ENCODE results near the gene MRPL48.
"Not testable (repeated sequence)": the region's sequence is repeated elsewhere in the genome, so short reads cannot be mapped to it uniquely, and the experiment has no call there.

Gene MRPL48

GRCh38 chr11:73852049-73852448, 64.4 kb downstream of the MRPL48 start:
- DNase-seq = no peak

- DNase-seq = no peak
Measured at GRCh38 chr11:73854680-73855079, 67.0 kb downstream of the MRPL48 start.

GRCh38 chr11:73856031-73856567, 68.4 kb downstream of the MRPL48 start:
- DNase-seq = no peak

GRCh38 chr11:73859671-73860070, 72.0 kb downstream of the MRPL48 start:
- DNase-seq = no peak

GRCh38 chr11:73860202-73860601, 72.5 kb downstream of the MRPL48 start:
- DNase-seq = no peak

GRCh38 chr11:73862986-73863385, 75.3 kb downstream of the MRPL48 start:
- no peak for DNase-seq

GRCh38 chr11:73866095-73866579, 78.5 kb downstream of the MRPL48 start:
- no peak for DNase-seq

DNA sequence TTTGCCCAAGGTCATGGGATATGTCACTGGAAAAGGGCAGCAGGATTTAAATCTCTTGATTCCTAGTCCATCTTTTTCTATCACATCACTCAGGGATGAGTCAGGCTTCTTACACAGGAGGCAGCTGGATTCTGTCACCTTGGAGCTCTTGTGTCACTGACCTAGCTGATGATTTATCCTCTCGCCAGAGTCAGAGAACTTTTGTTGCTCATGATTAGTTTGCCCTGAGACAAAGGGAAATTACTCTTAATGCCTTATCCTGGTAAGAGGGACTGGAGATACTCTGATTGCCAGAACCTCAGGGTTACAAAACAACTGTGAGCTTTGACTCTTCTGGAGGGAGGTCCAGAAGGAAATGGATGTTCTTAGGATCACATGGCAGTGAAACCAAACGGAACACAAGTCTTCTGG, 78.9 kb downstream of the MRPL48 start:
- no peak for DNase-seq

GRCh38 chr11:73869332-73869949, 81.8 kb downstream of the MRPL48 start:
- no peak for DNase-seq

DNA sequence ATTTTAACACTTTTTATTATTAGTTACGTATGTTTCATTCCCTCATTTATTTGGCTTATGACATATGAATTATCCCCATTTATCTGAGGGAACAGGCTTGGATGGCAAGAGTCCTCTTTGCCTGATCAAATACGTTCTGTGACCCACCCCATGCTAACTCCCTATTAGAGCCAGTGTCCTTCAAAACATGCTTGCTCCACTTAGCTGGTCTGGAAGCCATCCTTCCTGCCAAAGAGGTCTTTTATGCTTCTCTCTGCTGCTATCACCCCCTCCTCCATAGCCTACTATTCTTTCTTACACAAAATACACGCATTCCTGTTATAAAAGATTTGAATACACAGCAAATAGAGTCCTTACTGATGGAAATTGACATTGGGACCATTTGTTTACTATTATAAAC, 82.6 kb downstream of the MRPL48 start:
- DNase-seq = no peak

GRCh38 chr11:73872749-73873357, 85.2 kb downstream of the MRPL48 start:
- no peak for DNase-seq

- DNase-seq = no peak
Measured at GRCh38 chr11:73875380-73875779, 87.7 kb downstream of the MRPL48 start.

DNA sequence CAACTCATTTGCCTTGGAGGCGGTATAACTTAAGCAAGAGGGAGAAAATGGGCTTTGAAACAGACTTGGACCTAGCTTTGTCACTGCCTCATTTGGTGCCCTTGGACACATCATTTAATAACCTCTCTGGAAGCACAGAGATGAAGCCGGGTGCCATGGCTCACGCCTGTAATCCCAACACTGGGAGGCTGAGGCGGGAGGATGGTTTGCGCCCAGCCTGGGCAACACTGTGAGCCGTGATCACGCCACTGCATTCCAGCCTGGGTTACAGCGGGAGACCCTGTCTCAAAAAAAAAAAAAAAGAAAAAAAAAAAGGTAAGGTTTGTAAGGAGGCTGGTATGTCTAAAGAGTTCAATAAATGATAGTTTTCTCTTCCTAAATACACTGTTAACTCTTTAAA, 88.2 kb downstream of the MRPL48 start:
- DNase-seq = no peak

DNA sequence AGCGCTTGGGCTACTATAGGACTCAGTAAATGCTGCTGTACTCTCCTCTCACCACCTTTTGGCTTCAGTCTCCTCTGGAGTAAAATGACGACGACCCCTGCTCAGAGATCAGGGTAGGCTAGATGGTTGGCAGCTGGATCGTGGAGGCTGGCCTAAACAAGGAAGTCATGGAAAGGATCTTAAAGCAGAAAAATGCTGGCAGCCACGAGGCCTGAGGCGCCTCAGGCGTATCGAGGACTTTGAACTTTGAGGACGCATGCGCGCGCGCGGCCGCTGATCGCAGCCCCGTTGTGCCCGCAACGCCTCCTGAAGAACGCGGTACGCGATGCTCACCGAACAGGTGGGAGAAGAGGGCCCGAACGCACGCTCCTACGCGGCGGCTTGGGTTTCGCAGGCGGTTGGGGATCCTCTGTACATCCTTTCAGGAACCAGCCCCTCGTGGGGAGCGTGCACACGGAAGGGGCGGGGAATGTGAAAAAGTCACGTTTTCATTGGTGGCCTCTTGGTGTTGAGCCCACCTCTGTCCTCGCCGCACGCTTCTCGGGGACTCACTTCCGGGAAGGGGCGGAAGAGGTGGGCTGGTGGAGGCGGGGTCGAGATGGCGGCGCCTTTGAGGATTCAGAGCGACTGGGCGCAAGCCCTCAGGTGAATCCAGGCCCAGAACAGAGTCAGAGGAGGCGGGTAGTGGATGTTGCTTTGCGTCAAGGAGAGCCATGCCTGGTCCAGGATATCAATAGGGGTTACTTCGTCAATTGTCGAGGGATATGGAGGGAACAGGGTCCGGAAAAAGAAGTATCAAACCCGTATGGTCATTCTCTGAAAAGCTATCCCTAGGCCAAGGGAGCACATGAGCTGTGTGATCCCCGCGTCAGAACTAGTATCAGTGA, 89.0 kb downstream of the MRPL48 start, which contains the start of the genes COA4 and PAAF1:
COA4 (minus strand) TSS at position 423 of the 887 bp plus-strand sequence. CDS start 3,468 bp downstream, outside the sequence.
PAAF1 (plus strand) TSS at position 576 of the 887 bp plus-strand sequence; CDS start at position 599, 23 bp downstream.
- peak; percentile 96 for DNase-seq

- no peak for DNase-seq
Measured at GRCh38 chr11:73878771-73879170, 91.1 kb downstream of the MRPL48 start.

- not testable (repeated sequence) for DNase-seq
Measured at GRCh38 chr11:73880449-73880848, 92.8 kb downstream of the MRPL48 start.

DNA sequence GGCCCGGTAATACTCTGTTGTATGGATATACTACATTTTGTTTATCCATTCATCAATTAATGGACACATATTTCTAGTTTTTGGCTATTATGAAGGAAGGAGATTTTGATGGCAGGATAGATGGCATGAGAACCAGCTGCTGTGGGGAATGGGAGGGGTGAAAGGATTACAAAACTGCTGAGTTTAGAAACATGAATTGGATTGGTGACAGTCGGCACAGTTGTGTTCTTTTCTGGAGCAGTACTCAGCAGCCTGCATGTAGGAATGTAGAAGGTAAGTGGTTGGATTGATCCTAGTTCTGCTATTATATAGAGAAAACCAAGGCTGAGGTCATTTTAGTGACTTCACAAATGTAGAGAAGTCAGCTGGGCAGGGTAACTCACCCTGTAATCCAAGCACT, 96.2 kb downstream of the MRPL48 start:
- DNase-seq = no peak

DNA sequence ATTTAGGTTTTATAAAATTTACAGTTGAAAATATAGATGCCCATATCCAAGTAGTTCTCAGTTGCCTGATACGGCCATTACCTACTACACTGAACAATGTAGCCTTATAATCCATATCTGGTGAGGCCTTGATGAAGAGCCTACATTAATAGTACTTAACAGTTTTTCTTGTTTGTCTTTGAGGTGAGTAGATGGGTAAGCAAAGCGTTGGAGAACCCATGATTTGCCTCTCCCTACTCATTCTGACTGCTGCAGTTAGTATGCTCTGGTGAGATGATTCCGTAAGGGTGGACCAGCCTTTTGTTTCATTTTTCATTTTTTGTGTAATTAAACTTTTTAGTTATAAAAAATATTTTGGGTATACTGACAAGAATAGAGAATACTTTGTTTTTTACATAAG, 100.6 kb downstream of the MRPL48 start:
- DNase-seq = no peak

GRCh38 chr11:73889019-73889418, 101.3 kb downstream of the MRPL48 start:
- DNase-seq = no peak

DNA sequence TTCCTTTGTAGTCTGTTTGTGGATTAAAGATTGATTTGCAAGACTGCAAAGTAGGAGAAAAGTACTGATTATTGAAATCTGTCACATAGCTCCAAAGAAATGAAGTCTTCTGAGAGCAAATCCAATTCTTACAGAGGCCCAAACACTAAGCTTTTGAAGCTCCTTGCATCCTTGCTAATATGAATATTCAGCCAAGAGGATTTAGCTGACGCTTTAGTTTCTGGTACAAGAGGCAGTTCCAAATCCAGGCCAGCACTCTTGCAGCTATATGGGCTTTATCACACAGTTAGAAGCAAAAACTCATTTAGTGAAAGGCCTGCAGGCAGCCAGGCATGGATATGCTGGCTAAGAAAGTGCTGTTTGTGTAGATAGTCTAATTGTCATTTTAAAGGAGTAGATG, 101.9 kb downstream of the MRPL48 start:
- no peak for DNase-seq

GRCh38 chr11:73893041-73893440, 105.4 kb downstream of the MRPL48 start:
- DNase-seq = no peak

DNA sequence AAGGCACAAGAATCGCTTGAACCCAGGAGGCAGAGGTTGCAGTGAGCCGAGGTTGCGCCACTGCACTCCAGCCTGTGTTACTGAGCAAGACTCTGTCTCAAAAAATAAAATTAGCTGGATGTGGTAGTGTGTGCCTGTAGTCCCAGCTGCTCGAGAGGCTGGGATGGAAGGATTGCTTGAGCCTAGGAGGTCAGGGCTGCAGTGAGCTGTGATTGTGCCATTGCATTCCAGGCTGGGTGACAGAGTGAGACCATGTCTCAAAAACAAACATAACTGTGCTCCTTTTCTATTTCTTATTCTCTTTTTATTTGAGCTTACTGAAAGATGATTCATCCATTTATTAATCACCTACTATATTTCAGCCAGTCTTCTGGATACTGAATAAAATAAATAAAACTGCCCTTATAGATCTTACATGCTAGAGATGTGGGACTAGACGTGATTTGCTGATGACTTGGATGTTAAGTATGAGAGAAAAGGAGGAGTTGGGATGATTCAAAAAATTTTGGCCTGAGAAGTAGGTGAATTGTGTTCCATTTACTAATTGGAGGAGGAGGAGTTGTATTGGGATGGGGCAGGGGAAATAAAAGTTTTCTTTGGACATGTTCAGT, 107.2 kb downstream of the MRPL48 start:
- no peak for DNase-seq

- no peak for DNase-seq
Measured at GRCh38 chr11:73902303-73902702, 114.6 kb downstream of the MRPL48 start.
